Calu3 (cell line): ENCODE results near the gene ACLY. TPM values are rescaled to one million over a fixed set of nuclear protein-coding genes. Genes with fewer than 3 reads are reported as not detected.

Experiments
- BruUV-seq: library from RNA; stranded (reverse); fragments of 400-500 nt; replicated peaks from 2 replicates; lab custom pipeline; 2021; lab: Mats Ljungman, UMichigan
- CTCF ChIA-PET: fragments of 300-600 bp; sonication (Branson Sonifier 250); formaldehyde crosslinking; loops from one replicate; lab custom pipeline; 2022; ENCODE audit warnings: antibody characterized with exemption; lab: Charles Lee
- DNase-seq: peaks from one replicate; pipeline ENCODE4 v3.0.0; 2022
- H3K27ac Mint-ChIP-seq: one replicate; pipeline ENCODE4 v1.8.0; 2022; ENCODE audit warnings: mixed read lengths; ENCODE audit not compliant: unreplicated experiment
- H3K27me3 Mint-ChIP-seq: one replicate; pipeline ENCODE4 v1.8.0; 2022; ENCODE audit warnings: mixed read lengths; ENCODE audit not compliant: unreplicated experiment
- H3K36me3 Mint-ChIP-seq: one replicate; pipeline ENCODE4 v1.8.0; 2022; ENCODE audit warnings: mild to moderate bottlenecking, moderate library complexity, mixed read lengths; ENCODE audit not compliant: insufficient read depth, unreplicated experiment
- H3K4me1 Mint-ChIP-seq: one replicate; pipeline ENCODE4 v1.8.0; 2022; ENCODE audit warnings: mild to moderate bottlenecking, low read depth, mixed read lengths; ENCODE audit not compliant: unreplicated experiment
- H3K4me3 Mint-ChIP-seq: one replicate; pipeline ENCODE4 v1.8.0; 2022; ENCODE audit warnings: mild to moderate bottlenecking, low read depth, moderate library complexity, mixed read lengths; ENCODE audit not compliant: unreplicated experiment
- H3K9me3 Mint-ChIP-seq: one replicate; pipeline ENCODE4 v1.8.0; 2022; ENCODE audit warnings: low read depth, mixed read lengths; ENCODE audit not compliant: unreplicated experiment
- CTCF ChIP-seq: fragments of 200-600 bp; IDR thresholded peaks from one replicate; pipeline ENCODE4 v1.8.0; 2022; ENCODE audit warnings: antibody characterized with exemption; ENCODE audit not compliant: unreplicated experiment
- intact Hi-C: fragments of 100-400 bp; cut with micrococcal nuclease; formaldehyde crosslinking; loops from one replicate; pipeline ENCODE4 v1.10.0; 2022; ENCODE audit not compliant: unreplicated experiment
- total RNA-seq: library from RNA; stranded (reverse); gene quantifications from 2 replicates; pipeline ENCODE4 v1.2.3, GENCODE V29; 2022

ACLY gene
- total RNA-seq, 1 experiment from 2014 or later, result 265 TPM

GRCh38 chr17:41868568-41868967 is 50.2 kb downstream of the ACLY start:
- DNase-seq, result no peak
- no TSS peak for BruUV-seq
- H3K4me1 Mint-ChIP-seq, result no peaks in the 10 kb centered on the region
- no peak overlapping the region for H3K27ac Mint-ChIP-seq
- no peaks in the 10 kb centered on the region for H3K27me3 Mint-ChIP-seq
- no peaks in the 10 kb centered on the region for H3K9me3 Mint-ChIP-seq
- TF ChIP-seq CTCF, result no peak
- CTCF ChIA-PET, result no interaction called here
- intact Hi-C loops, result no loop called here
- H3K36me3 Mint-ChIP-seq, result peaks cover 69% of the 10 kb centered on the region
- no peak overlapping the region for H3K4me3 Mint-ChIP-seq

GRCh38 chr17:41865596-41865893 is 53.2 kb downstream of the ACLY start:
- Mint-ChIP-seq H3K27ac (peak overlapping the region; percentile 42), H3K27me3 (no peaks in the 10 kb centered on the region), H3K4me1 (peaks cover 9% of the 10 kb centered on the region), H3K36me3 (peaks cover 38% of the 10 kb centered on the region), H3K4me3 (no peak overlapping the region), H3K9me3 (no peaks in the 10 kb centered on the region)
- intact Hi-C loops, result no loop called here
- no peak for TF ChIP-seq CTCF
- CTCF ChIA-PET, result interaction anchor here (0.7 to 1.9 kb wide), 4 partner anchors 14 to 242 kb away, joined by 3 to 7 read pairs (median 4); partner anchors contain the start of gene EIF1
- no peak for DNase-seq
- BruUV-seq, result no TSS peak

GRCh38 chr17:41864836-41865595 is 53.7 kb downstream of the ACLY start, which contains the start of gene KLHL11:
TSS of gene KLHL11 (minus strand) at chr17:41865423. CDS start at chr17:41865370, 53 bp downstream.
- no TSS peak for BruUV-seq
- Mint-ChIP-seq H3K4me1 (peaks cover 9% of the 10 kb centered on the region), H3K27ac (peak within 1 kb of the TSS; percentile 42), H3K36me3 (peaks cover 33% of the 10 kb centered on the region), H3K27me3 (no peaks in the 10 kb centered on the region), H3K9me3 (no peaks in the 10 kb centered on the region), H3K4me3 (no peak within 1 kb of the TSS)
- peak; percentile 95 for DNase-seq
- TF ChIP-seq CTCF, result no peak
- CTCF ChIA-PET, result interaction anchor here (0.6 to 1.9 kb wide), 9 partner anchors 9 to 243 kb away, joined by 3 to 7 read pairs (median 4); partner anchors contain the start of genes ACLY, EIF1 and ODAD4
- intact Hi-C loops, result no loop called here

- peaks cover 9% of the 10 kb centered on the region for H3K4me1 Mint-ChIP-seq
- H3K4me3 Mint-ChIP-seq, result no peak overlapping the region
- H3K9me3 Mint-ChIP-seq, result no peaks in the 10 kb centered on the region
- BruUV-seq, result no TSS peak
- peaks cover 29% of the 10 kb centered on the region for H3K36me3 Mint-ChIP-seq
- no peak for TF ChIP-seq CTCF
- H3K27ac Mint-ChIP-seq, result no peak overlapping the region
- H3K27me3 Mint-ChIP-seq, result no peaks in the 10 kb centered on the region
- no peak for DNase-seq
- intact Hi-C loops, result no loop called here
- CTCF ChIA-PET, result interaction anchor here (0.6 to 1.9 kb wide), 8 partner anchors 9 to 175 kb away, joined by 3 to 7 read pairs (median 4); partner anchors contain the start of genes ACLY, EIF1 and ODAD4
Measured at GRCh38 chr17:41864498-41864835, 54.3 kb downstream of the ACLY start.
